ENCODE measurements around the gene TMC4.

Gene TMC4

DNA sequence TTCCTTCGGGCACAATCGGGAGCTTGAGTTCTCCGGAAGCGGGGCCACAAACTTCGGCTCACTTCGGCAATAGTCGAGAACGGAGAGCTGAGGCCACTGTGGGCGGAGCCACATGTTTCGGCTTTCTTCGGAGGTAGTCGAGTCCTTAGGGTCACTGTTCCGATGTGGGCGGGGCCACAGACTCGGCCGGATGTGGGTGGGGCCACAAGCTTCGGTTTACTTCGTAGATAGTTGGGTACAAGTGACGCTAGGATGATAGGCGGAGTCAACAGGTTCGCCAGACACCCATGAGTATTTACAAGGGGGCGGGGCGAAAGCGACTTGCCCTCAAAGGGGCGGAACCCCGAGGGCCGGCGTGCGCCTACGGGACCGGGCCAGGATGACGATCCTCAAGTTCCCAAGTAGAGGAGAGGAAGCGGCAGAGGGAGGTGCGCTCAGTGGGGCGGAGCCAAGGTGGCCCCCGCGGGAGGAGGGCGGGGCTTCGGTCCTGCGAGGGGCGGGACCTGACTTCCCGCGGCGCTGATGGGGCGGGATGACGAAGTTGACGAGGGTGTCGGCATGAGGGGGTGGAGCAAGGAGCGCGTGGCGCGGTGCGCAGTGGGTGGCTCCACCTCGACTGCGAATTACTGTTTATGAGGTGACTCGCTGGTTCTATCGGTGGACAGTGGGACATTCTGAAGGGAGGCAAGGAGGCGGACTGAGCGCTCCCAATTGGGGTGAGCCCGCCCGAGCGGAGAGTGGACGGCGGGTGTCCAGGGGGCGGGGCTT, 17.0 kb upstream of the TMC4 start:
- H3K79me2 ChIP-seq (ENCODE audit: insufficient read depth, low read length): peaks cover 48% of the 10 kb centered on the region
- peak overlapping the region; percentile 56 for H3K4me2 ChIP-seq (ENCODE audit: low read depth, low read length, poor library complexity, severe bottlenecking)
- H3K36me3 ChIP-seq (ENCODE audit: insufficient read depth, low read length): peaks cover 10% of the 10 kb centered on the region; the same call in 1 of the 2 replicates
- H3K9me3 ChIP-seq (ENCODE audit: insufficient read depth, low read depth, low read length): no peaks in the 10 kb centered on the region
- H2AFZ ChIP-seq (ENCODE audit: low read length): peak overlapping the region; percentile 80
- no peaks in the 10 kb centered on the region for H3K27me3 ChIP-seq (ENCODE audit: insufficient read depth, low read length, poor library complexity, severe bottlenecking)
- H4K20me1 ChIP-seq (ENCODE audit: insufficient read depth, low read length, poor library complexity, severe bottlenecking): peaks cover 26% of the 10 kb centered on the region
- TF ChIP-seq, protein P1, sequence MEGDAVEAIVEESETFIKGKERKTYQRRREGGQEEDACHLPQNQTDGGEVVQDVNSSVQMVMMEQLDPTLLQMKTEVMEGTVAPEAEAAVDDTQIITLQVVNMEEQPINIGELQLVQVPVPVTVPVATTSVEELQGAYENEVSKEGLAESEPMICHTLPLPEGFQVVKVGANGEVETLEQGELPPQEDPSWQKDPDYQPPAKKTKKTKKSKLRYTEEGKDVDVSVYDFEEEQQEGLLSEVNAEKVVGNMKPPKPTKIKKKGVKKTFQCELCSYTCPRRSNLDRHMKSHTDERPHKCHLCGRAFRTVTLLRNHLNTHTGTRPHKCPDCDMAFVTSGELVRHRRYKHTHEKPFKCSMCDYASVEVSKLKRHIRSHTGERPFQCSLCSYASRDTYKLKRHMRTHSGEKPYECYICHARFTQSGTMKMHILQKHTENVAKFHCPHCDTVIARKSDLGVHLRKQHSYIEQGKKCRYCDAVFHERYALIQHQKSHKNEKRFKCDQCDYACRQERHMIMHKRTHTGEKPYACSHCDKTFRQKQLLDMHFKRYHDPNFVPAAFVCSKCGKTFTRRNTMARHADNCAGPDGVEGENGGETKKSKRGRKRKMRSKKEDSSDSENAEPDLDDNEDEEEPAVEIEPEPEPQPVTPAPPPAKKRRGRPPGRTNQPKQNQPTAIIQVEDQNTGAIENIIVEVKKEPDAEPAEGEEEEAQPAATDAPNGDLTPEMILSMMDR (conservative IDR thresholded peaks at IDR 0.05; ENCODE audit: low read length): no peak
- TF ChIP-seq EZH2phosphoT487 (IDR thresholded peaks at IDR 0.05; ENCODE audit: borderline replicate concordance): no peak
- peak overlapping the region; percentile 95 for H3K9ac ChIP-seq (ENCODE audit: low read depth, low read length, poor library complexity, severe bottlenecking)
- H3F3A ChIP-seq (ENCODE audit: low read depth): no peaks in the 10 kb centered on the region
- H3K4me3 ChIP-seq (ENCODE audit: low read length, poor library complexity, severe bottlenecking): peak overlapping the region; percentile 89
- H3K4me1 ChIP-seq (ENCODE audit: insufficient read depth, low read length, poor library complexity, severe bottlenecking): peaks cover 26% of the 10 kb centered on the region
- H3K9me2 ChIP-seq (replicated peaks; ENCODE audit: low read depth, low read length): no peaks in the 10 kb centered on the region

DNA sequence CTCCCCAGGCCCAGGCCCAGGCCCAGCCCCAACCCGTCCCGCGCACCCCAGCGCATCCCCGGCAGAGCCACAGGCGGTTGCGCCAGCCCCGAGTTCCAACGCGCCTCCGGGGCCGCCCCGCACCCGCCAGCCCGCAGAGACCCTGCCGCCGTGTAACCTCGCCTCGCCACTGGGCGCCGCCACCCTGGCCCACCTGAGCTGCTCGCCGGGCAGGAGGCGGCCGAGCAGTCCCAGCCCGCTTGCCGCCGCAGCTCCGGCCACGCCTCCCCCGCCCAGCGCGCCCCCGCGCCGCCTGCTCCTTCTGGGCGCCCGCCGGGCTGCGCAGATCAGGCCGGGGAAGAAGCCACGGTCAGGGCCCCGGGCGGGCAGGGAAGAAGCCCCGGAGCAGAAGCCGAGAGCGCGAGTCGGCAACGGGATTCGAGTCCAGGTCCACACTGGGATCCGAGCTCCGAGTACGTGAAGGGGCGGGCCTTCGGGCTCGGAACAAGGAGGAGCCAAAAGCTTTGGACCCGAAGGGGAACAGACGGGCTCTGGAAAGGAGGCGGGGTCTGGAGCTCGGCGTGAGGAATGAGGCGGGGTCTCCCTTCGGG, 16.3 kb upstream of the TMC4 start, which contains the start of gene MBOAT7:
TSS of gene MBOAT7 (minus strand) at position 436 of the 590 bp plus-strand sequence. CDS start 1,072 bp downstream, outside the sequence.
- Histone ChIP-seq H3K9me2 (replicated peaks; ENCODE audit: low read depth, low read length) (no peaks in the 10 kb centered on the region), H4K20me1 (ENCODE audit: insufficient read depth, low read length, poor library complexity, severe bottlenecking) (peaks cover 26% of the 10 kb centered on the region), H3K27me3 (ENCODE audit: insufficient read depth, low read length, poor library complexity, severe bottlenecking) (no peaks in the 10 kb centered on the region), H3K79me2 (ENCODE audit: insufficient read depth, low read length) (peaks cover 48% of the 10 kb centered on the region), H3K4me3 (ENCODE audit: low read length, poor library complexity, severe bottlenecking) (peak within 1 kb of the TSS; percentile 89), H3F3A (ENCODE audit: low read depth) (no peaks in the 10 kb centered on the region), H2AFZ (ENCODE audit: low read length) (peak within 1 kb of the TSS; percentile 80), H3K36me3 (ENCODE audit: insufficient read depth, low read length) (peaks cover 10% of the 10 kb centered on the region; the same call in 1 of the 2 replicates), H3K9me3 (ENCODE audit: insufficient read depth, low read depth, low read length) (no peaks in the 10 kb centered on the region), H3K9ac (ENCODE audit: low read depth, low read length, poor library complexity, severe bottlenecking) (peak within 1 kb of the TSS; percentile 95), H3K4me1 (ENCODE audit: insufficient read depth, low read length, poor library complexity, severe bottlenecking) (peaks cover 26% of the 10 kb centered on the region), H3K4me2 (ENCODE audit: low read depth, low read length, poor library complexity, severe bottlenecking) (peak within 1 kb of the TSS; percentile 84)
- no peak for TF ChIP-seq EZH2phosphoT487 (IDR thresholded peaks at IDR 0.05; ENCODE audit: borderline replicate concordance)
- TF ChIP-seq, protein P1 (conservative IDR thresholded peaks at IDR 0.05; ENCODE audit: low read length): peak; percentile 41

DNA sequence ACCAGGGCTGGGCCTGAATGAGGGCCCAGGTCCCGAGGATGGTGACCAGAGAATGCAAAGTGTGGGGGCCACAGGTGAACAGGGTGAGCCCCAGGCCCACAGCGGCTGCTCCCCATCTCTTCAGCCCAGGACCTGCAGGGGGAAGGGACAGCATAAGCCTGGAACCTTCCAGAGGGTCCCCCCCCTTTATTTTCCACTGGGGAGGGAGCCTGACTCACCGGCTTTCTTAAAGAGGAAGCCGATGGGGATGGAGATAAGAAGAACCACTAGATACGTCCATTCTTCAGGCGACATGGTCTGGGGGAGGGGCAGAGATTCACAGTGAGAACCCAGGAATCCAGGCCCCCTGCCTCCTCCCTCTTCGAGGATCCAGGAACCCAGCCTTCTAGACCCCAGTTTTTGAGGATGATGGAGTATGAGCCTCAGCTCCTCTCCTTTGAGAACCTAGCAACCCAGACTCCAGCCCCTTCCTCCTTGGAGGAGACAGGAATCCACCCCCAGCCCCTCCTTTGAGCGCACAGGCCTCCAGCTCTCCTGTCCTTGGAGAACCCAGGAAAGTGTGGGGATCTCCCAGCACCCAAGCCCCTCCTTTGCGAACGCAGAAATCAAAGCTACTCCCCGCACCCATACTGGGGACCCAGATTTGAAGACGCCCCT, 15.4 kb upstream of the TMC4 start:
- H4K20me1 ChIP-seq (ENCODE audit: insufficient read depth, low read length, poor library complexity, severe bottlenecking): peaks cover 26% of the 10 kb centered on the region
- H3K9ac ChIP-seq (ENCODE audit: low read depth, low read length, poor library complexity, severe bottlenecking): peak overlapping the region; percentile 95
- H3K79me2 ChIP-seq (ENCODE audit: insufficient read depth, low read length): peaks cover 46% of the 10 kb centered on the region
- H3K36me3 ChIP-seq (ENCODE audit: insufficient read depth, low read length): peaks cover 5% of the 10 kb centered on the region; the same call in 1 of the 2 replicates
- no peaks in the 10 kb centered on the region for H3K9me2 ChIP-seq (replicated peaks; ENCODE audit: low read depth, low read length)
- H3K9me3 ChIP-seq (ENCODE audit: insufficient read depth, low read depth, low read length): no peaks in the 10 kb centered on the region
- peak overlapping the region; percentile 84 for H3K4me2 ChIP-seq (ENCODE audit: low read depth, low read length, poor library complexity, severe bottlenecking)
- H3K4me3 ChIP-seq (ENCODE audit: low read length, poor library complexity, severe bottlenecking): peak overlapping the region; percentile 82
- no peak overlapping the region for H2AFZ ChIP-seq (ENCODE audit: low read length)
- TF ChIP-seq, protein P1 (conservative IDR thresholded peaks at IDR 0.05; ENCODE audit: low read length): no peak
- TF ChIP-seq EZH2phosphoT487 (IDR thresholded peaks at IDR 0.05; ENCODE audit: borderline replicate concordance): no peak
- H3F3A ChIP-seq (ENCODE audit: low read depth): no peaks in the 10 kb centered on the region
- H3K27me3 ChIP-seq (ENCODE audit: insufficient read depth, low read length, poor library complexity, severe bottlenecking): no peaks in the 10 kb centered on the region
- peaks cover 26% of the 10 kb centered on the region for H3K4me1 ChIP-seq (ENCODE audit: insufficient read depth, low read length, poor library complexity, severe bottlenecking)
